Gastroesophageal sphincter (tissue), 3 donors: Measurements from ENCODE around the gene DHCR7.

Experiments used
- CTCF ChIP-seq, 4 experiments: fragments of 200-600 bp in 2 of 4; fragments of 450-650 bp in 2 of 4; sonication (generic) in 1 of 4; IDR thresholded peaks; one replicate each; pipeline ENCODE4 v1.5.1; 2017 to 2019; ENCODE audit warnings: antibody characterized with exemption in 4 of 4, mild to moderate bottlenecking in 2 of 4, moderate library complexity in 2 of 4
- EP300 ChIP-seq: sonication (generic); formaldehyde crosslinking; IDR thresholded peaks from one replicate; pipeline ENCODE4 v1.6.1; 2017; ENCODE audit warnings: antibody characterized with exemption, mild to moderate bottlenecking
- POLR2A ChIP-seq, 2 donors: fragments of 450-650 bp; IDR thresholded peaks; one replicate each; pipeline ENCODE4 v1.6.1; 2017; ENCODE audit warnings: antibody characterized with exemption in 2 of 2, mild to moderate bottlenecking in 2 of 2, moderate library complexity in 1 of 2
- POLR2AphosphoS5 ChIP-seq: sonication (generic); formaldehyde crosslinking; IDR thresholded peaks from one replicate; pipeline ENCODE4 v1.6.1; 2017; ENCODE audit warnings: antibody characterized with exemption

GRCh38 chr11:71396548-71397123 lies 51.6 kb downstream of the DHCR7 start:
- TF ChIP-seq POLR2AphosphoS5 (no peak), CTCF (IDR thresholded peaks at IDR 0.05) (no peak), POLR2A (IDR thresholded peaks at IDR 0.05) (no peak), EP300 (no peak)
